AG09319 (cell line): ENCODE data around the gene GRK7.
"Not testable (repeated sequence)": the region's sequence is repeated elsewhere in the genome, so short reads cannot be mapped to it uniquely, and the experiment has no call there.

Experiments
- DNase-seq: peaks from one replicate; pipeline ENCODE4 v3.0.0-alpha.2; 2010; ENCODE audit warnings: low read depth; ENCODE audit errors: extremely low read depth
- TF ChIP-seq, protein P1 (sequence below): IDR thresholded peaks from 2 replicates; pipeline ENCODE4 v1.5.1; 2011; ENCODE audit warnings: low read depth, mild to moderate bottlenecking, inconsistent platforms, low read length, moderate library complexity

GRK7 gene

DNA sequence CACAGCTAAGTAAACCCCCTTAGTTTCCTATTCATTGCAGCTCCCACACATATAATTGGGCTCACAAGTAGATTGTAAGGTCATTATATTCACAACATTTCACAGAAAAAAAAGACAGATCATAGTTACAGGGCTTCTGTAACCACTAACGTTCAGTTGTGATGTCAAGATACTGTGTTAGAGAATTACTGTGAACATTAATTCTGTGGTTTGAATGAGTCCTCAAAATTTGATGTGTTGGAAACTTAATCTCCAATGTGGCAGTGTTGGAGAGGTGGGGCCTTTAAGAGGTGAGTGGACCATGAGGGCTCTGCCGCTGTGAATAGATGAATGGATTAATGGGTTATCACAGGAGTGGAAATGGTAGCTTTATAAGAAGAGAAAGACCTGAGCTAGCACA, 21.3 kb downstream of the GRK7 start:
- no peak for DNase-seq
- TF ChIP-seq, protein P1, sequence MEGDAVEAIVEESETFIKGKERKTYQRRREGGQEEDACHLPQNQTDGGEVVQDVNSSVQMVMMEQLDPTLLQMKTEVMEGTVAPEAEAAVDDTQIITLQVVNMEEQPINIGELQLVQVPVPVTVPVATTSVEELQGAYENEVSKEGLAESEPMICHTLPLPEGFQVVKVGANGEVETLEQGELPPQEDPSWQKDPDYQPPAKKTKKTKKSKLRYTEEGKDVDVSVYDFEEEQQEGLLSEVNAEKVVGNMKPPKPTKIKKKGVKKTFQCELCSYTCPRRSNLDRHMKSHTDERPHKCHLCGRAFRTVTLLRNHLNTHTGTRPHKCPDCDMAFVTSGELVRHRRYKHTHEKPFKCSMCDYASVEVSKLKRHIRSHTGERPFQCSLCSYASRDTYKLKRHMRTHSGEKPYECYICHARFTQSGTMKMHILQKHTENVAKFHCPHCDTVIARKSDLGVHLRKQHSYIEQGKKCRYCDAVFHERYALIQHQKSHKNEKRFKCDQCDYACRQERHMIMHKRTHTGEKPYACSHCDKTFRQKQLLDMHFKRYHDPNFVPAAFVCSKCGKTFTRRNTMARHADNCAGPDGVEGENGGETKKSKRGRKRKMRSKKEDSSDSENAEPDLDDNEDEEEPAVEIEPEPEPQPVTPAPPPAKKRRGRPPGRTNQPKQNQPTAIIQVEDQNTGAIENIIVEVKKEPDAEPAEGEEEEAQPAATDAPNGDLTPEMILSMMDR = no peak

DNA sequence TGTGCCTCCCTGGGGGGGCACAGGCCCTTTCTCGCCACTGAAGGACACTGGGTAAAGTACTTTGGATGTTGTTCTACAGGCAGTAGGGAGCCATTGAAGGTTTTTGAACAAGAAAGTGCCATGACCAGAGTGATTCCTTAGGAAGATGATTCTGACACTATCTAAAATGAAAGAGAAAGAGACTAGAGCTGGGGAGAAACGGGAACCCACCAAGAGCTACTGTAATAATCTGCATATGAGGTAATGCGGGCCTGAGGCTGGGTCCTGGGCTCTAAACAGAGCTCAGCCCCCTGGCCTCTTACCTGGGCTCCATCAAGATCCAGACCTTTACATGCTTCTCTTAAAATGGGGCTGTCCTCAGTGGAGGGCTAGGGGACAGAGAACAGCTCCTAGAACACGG, 24.9 kb downstream of the GRK7 start:
- no peak for DNase-seq

DNA sequence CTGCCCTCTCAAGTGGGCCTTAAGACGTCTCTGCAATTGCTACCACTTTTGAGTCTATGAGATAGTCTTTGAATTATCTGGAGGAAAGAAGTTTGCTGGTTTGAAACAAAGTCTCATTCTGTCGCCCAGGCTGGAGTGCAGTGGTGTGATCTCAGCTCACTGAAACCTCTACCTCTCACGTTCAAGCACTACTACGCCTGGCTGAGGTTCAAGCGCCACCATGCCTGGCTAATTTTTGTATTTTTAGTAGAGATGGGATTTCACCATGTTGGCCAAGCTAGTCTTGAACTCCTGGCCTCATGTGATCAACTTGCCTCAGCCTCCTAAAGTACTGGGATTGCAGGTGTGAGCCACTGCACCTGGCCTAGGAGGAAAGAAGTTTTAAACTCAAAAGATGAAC, 25.5 kb downstream of the GRK7 start:
- DNase-seq = not testable (repeated sequence)

More for the DNA sequence above, 24.9 kb downstream of the GRK7 start:
- TF ChIP-seq, protein P1 = no peak

DNA sequence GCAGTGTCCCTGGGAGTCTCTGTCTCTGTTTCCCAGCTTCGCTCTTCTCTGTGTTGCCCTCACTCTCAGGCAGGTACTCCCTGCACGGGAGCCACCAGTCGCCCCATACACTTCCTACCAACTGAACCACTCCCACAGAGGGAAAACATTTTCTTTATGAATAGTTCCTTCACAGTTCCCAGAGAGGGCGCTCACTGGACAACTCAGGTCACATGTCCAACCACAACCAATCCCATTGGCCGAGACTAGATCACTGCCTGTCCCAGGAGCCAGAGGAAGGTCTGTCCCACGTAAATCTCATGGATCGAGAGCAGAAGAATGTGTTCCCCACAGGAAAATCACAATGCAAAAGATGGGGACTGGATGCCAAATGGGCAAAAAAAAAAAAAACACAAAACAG, 26.1 kb downstream of the GRK7 start:
- DNase-seq = no peak
- TF ChIP-seq, protein P1 = no peak

DNA sequence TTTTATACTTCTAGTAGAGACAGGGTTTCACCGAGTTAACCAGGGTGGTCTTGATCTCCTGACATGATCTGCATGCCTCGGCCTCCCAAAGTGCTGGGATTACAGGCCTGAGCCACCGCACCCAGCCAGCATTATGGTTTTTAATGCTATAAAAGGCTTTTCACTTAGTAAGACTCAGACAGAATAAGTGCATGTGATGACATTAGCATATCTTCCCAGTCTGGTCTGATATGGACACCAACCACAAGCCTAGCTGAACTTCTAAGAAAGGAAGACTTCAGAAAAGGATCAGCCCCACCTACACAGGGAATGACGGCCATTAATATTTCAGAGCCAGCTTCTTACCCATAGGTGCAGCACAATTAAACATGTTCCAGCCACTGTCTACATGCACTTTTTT, 27.0 kb downstream of the GRK7 start:
- DNase-seq = no peak
- TF ChIP-seq, protein P1 = no peak

DNA sequence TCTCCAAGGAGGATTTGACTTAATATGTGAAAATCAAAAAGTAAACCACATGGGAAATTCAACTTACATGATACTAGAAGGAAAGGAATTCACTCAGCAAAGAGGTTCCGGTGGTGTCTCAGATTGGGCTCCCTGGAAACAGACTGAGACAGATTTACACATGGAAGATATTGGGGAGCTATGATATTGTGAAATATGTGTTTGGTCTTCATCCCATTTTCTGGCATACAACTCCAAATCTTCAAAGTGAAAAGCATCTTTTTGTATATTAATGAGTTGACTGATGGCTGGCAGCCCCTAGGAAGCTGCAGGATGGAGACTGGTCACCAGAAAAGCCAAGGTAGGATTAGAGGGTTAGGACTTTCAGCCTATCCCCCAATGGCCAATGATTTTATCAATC, 29.3 kb downstream of the GRK7 start:
- TF ChIP-seq, protein P1 = no peak
- no peak for DNase-seq

DNA sequence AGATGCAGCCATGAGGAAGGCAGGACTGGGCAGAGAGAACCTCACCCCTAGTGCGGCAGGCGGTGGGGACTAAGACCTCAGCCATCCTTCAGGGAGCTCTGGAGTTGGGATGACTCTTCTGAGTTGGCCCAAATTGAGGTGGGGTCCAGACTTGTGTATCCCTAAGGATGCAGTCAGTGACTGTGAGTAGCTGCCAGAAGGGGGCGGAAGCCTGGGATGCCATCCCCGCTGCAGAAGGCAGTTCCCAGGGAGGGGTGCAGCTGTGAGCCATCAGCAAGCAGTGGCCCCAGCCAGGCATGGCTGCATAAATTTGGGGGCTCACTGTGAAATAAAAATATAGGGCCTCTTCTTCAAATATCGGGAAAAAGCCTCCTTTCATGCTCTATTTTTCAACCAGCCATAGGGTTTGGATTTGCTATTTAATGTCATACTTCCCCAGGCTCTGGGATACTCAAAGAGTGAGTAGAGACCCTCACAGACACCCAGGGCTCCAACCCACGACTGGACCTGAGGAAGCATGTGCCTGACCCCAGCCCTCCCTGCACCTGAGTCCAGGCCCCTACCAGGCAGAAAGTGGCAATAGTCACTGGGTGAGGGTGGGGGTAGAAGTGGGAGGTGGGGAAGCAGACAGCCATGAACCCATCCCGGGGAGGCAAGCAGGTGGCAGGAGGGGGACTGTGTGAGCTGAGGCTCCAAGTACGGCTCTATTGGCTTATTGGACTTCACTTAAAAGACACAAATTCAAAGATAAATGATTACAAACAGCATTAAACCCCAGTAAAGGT, 30.5 kb downstream of the GRK7 start:
- TF ChIP-seq, protein P1 = no peak
- DNase-seq = no peak

DNA sequence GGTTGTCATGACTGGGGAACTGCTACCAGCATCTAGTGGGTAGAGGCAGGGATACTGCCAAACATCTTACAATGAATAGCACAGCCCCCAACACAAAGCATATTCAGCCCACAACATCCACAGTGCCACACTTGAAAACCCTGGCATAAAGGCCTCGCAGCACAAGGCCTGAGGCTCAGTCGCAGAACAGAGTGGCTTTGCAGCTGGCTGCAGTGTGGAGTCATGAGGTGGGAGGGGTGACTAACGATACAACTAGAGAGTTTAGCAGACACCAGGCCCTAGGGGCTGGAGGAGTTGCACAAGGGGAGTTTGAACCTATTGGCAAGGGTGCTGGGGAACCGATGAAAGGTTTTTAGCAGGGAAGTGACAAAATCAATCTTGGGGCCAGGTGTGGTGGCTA, 32.1 kb downstream of the GRK7 start:
- no peak for DNase-seq
- TF ChIP-seq, protein P1 = no peak
